GM19324 (cell line): Measurements from ENCODE around the gene GLA.

ENCODE experiments used
- ATAC-seq: cut with Tn5 transposase; IDR thresholded peaks from one replicate; pipeline ENCODE4 v1.9.1; 2021; ENCODE audit warnings: mild to moderate bottlenecking, moderate library complexity; ENCODE audit not compliant: unreplicated experiment, low FRiP score

The GLA gene

DNA sequence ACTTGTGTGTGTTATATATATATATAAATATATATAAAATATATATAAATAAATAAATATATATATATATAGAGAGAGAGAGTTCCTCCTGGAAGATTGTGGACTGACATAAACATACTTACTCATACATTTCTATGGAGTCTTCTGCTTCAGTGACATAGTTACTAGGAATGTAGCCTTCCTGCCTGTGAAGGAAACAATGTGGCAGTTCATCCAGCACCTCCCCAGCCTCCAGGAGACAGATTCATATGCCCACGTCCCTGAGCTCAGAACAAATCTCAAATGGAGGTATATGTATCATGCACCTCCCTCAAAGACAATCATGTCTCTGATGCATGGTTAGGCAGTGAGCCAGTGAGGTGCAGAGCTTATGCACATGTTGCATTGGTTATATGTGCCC, 47.8 kb downstream of the GLA start:
- ATAC-seq, result no peak

DNA sequence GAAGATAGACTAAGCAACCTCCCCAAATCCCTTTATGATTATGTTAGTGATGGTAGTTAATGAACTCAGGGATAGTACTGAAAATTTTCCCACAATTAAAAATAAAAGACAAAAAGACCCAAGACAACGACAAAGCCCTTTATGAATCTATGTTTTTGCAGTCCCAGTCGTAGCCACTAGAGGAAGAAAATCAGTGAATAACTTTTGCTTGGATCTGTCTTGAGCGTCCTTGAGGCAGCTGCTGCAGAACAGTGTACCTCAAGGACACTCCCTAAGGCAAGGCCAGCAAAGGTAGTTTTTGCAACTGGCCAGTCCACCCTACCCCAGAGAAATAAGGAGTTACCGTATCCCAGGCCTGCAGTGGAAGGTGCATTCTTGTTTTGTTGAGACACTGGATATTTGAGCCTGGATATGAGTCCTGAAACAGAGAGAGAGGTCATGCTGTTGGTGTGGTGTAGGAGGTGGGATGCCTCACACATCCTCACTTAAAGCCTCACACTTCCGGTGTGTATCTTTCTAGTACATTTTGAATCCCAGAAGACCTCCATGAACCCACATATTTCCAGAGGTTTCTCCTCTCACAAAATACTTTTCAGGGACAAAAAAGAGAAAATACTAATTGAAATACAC, 50.4 kb downstream of the GLA start:
- ATAC-seq, result no peak

DNA sequence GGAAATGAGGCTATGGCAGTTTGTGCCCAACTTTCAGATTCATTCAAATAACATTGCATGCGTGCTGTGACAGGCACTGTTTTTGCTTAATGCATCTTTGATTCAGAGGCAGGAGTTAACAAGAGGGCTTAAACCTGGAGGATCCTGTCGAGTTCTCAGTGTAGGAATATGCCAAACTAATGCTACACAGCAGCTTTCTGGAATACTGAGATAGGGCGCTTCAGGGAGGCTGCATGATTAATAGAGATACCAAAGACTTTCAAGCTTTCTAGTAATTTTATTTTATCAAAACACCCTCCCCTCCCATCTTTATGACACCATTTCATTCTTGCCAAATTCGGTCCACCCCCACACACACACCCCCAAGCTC, 58.5 kb downstream of the GLA start:
- ATAC-seq, result no peak

DNA sequence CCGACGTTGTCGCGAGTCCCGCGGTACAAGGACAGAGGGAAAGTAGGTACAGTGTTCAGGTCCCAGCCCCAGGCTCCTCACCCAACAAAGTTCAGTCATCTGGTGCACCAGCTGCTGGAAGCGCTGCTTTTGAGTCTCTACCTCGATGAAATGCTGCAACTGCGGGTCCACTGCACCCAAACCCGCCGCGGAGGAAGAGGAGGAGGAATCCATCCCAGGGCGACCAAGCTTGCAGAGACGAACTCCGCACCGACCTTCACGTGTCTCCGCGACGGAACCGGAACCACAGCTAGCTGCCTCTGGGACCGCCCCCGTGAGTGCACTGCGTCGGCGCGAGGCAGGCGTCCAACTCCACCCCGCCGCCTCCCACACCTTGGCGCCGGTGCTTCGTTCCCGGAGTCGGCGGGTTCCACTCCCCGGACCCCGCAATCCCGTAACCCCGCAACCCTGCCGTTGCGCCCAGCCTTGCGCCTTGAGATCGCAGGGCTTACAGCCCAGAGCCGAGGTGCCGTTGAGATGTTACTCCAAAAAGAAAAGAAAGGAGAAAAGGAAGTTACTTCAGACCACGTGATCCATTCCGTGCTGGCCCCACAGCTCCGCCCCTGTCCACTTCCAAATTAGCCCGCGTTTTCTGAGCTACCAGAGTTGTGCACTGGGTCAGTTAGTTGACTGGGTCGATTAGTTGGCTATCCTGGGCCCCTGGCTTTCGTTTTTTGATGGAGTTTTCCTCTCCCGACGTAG, 59.1 kb downstream of the GLA start, which contains the start of gene TIMM8A:
Gene TIMM8A, minus strand, starts transcription at position 291 of the 741 bp plus-strand sequence. Its CDS starts 78 bp downstream, at position 213.
- ATAC-seq, result peak; percentile 98

DNA sequence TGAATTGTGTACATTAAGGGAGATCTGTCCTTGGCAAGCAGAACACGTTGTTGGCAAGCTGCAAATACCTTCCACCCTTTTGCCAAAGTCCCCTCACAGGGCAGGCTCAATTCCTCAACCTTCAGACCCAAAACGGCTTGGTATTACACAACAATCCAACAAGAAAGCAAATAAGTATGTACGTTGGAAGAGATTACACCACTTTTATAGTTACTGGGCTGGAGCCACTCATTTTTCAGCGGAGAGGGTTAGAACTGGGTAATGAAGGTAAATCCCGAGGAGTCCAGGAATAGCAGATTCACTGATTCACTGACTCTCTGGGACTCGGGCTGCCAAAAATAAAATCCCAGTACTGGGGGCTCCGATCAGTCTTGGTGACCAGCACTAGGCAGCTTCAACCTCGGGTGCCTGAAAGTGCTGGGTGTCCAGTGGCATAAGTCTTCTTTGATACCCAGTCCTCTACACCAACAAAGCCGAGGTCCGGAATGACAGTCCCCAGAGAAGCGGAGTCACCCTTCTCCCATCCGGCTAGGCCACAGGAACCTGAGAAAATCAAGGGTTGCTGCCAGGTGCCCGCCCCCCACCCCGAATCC, 59.8 kb downstream of the GLA start:
- ATAC-seq, result peak; percentile 4
